ENCODE results near the gene OGFOD3.
"Not testable (repeated sequence)": the region's sequence is repeated elsewhere in the genome, so short reads cannot be mapped to it uniquely, and the experiment has no call there.

OGFOD3 gene

DNA sequence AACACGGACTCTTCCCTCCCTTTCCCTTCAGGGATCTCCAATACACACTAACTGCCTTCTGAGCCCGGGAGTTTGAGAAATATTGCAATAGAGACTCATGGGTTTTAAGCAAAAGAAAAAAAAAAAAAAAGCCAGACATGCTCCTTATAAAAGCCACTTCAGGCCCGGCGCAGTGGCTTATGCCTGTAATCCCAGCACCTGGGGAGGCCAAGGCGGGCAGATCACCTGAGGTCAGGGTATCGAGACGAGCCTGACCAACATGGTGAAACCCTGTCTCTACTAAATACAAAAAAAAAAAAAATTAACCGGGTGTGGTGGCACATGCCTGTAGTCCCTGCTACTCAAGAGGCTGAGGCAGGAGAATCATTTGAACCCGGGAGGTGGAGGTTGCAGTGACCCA, 2.6 kb downstream of the OGFOD3 start:
- no peak overlapping the region for H3K4me3 ChIP-seq (ENCODE audit: low read depth, low read length)
- TF ChIP-seq, protein P1, sequence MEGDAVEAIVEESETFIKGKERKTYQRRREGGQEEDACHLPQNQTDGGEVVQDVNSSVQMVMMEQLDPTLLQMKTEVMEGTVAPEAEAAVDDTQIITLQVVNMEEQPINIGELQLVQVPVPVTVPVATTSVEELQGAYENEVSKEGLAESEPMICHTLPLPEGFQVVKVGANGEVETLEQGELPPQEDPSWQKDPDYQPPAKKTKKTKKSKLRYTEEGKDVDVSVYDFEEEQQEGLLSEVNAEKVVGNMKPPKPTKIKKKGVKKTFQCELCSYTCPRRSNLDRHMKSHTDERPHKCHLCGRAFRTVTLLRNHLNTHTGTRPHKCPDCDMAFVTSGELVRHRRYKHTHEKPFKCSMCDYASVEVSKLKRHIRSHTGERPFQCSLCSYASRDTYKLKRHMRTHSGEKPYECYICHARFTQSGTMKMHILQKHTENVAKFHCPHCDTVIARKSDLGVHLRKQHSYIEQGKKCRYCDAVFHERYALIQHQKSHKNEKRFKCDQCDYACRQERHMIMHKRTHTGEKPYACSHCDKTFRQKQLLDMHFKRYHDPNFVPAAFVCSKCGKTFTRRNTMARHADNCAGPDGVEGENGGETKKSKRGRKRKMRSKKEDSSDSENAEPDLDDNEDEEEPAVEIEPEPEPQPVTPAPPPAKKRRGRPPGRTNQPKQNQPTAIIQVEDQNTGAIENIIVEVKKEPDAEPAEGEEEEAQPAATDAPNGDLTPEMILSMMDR (IDR thresholded peaks at IDR 0.05; ENCODE audit: borderline replicate concordance, insufficient read depth, low read depth, low read length), result no peak

DNA sequence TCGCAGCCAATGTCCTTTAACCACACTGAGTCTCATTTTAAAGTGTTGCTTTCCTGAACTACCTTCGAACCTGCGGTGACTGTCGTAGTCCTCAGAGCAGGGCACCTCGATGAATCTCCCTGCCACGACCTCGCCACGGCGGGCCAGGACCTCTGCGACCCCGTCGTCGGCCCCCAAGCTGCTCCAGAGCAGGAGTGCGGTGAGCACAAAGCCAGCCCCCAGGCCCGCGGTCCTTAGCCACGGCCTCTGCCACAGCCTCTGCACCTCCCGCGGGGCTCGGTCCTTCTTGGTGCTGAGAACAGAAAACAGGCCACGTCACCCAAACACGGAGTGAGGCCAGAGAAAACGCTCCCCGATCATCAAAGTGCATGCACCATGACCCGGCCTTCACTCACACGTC, 3.0 kb downstream of the OGFOD3 start:
- no peak overlapping the region for H3K4me3 ChIP-seq (ENCODE audit: low read depth, low read length)
- TF ChIP-seq, protein P1 (IDR thresholded peaks at IDR 0.05; ENCODE audit: borderline replicate concordance, insufficient read depth, low read depth, low read length), result no peak

DNA sequence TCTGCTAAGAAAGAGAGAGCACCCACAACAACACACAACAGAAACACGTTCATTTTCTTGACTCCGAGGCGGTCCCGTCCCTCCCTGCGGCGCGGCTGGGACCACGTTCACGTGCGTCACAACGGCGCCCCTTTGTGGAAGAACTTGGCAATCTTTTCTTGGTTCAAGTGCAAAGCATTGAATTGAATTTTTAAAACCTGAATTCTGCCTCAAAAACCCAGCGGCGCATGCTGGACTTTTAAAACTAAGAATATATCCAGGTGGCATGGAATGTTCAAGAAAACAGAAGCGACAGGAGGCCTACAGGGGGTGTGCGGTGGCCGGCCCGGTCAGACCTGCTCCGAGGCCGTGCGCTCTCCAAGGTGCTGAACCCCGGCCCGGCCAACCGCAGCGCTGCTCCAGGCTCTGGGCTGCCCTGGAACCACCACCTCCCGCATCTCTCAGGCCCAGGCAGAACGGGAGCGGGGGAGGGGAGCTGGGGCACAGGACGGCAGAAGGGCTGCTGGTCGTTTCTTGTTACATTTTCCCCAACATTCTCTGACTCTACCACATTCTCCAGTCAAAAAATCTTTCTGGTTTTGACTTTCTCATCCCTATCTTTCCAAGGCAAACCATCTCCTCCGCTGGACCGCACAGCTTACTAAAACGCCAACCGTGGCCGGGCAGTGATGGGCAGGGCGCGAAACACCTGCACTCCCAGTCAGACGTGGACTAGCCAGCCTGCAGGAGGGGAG, 3.7 kb downstream of the OGFOD3 start:
- TF ChIP-seq, protein P1 (IDR thresholded peaks at IDR 0.05; ENCODE audit: borderline replicate concordance, insufficient read depth, low read depth, low read length), result peak; percentile 45; the same call in 1 of the 2 replicates
- H3K4me3 ChIP-seq (ENCODE audit: low read depth, low read length), result no peak overlapping the region

DNA sequence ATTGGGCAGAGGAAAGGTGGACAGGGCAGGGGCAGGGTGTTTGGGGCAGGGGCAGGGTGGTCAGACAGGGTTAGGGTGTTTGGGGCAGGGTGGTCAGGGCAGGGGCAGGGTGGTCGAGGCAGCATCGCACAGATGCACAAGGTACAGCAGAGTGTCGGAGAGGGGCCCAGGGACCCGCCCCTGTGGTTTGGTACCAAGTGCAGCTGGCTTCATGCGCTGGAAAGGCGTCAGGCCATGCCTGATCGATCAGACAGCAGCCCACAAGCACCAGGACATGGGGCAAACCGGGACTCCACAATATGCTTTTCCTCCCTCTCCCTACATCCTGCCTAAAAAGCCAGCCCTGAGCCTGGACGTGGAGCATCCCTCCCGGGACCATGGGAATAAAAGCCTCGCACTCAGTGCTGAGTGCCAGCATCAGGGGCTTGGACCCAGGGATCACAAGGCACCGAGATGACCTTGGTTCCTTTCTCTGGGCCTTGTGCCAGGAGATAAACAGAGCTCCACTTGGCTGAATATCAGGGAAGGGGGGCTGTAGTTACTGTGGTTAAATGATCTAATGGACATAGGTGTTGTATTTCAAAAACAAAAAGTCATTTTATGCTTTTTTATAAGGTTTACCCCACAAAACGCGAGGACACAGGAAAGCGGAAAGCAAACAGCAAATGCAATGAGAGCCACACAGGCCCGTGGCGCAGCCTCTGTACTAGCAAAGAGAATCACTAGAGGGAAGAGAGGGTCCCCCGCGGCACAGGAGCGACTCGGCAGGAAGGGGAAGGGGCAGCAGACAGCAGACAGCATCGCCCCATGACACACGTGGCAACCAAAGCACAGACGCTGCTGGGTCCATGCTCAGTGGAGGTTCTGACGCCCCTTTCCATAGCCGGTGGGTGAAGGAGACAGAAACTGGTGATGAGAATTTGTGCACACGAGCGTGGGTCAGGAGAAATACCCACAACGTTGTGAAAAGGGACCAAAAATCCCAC, 5.6 kb downstream of the OGFOD3 start:
- TF ChIP-seq, protein P1 (IDR thresholded peaks at IDR 0.05; ENCODE audit: borderline replicate concordance, insufficient read depth, low read depth, low read length), result no peak

DNA sequence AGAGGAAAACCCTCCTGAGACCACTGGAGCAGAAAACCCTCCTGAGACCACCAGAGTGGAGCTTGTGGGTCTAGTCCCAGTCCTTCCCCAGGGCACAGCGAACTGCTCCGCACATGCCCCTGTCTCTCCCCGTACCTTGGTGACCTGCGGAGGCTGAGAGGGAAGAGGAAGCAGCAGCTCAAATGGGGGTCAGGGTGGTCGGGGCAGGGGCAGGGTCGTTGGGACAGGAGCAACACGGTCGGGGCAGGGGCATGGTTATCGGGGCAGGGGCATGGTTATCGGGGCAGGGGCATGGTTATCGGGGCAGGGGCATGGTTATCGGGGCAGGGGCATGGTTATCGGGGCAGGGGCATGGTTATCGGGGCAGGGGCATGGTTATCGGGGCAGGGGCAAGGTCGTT, 6.3 kb downstream of the OGFOD3 start:
- not testable (repeated sequence) for H3K4me3 ChIP-seq (ENCODE audit: low read depth, low read length)

More for the DNA sequence above, 5.6 kb downstream of the OGFOD3 start:
- no peak overlapping the region for H3K4me3 ChIP-seq (ENCODE audit: low read depth, low read length)

DNA sequence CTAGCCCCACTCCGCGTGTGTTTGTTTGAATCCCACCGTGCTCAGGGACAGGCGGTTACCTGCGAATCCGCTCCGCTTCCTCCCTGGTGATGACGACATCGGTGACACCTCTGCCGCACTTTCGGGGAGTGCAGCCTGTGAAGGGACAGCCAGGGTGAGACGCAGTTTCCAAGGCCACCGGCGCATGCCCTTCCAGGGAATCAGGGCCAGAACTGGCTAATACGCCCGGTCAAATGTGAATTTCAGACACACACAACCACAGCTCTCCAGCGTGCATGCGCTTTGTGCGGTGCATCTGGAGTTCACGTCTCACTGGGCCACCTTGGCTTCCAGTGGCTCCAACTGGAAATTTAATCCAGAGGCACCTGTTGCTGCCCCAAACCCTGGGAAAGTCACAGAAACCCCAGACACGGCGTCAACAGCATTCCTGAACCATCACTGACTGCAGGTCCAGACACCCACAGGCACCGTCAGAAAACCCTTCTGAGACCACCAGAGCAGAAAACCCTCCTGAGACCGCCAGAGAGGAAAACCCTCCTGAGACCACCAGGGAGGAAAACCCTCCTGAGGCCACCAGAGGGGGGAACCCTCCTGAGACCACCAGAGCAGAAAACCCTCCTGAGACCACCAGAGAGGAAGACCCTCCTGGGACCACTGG, 6.9 kb downstream of the OGFOD3 start:
- H3K4me3 ChIP-seq (ENCODE audit: low read depth, low read length), result no peak overlapping the region
- TF ChIP-seq, protein P1 (IDR thresholded peaks at IDR 0.05; ENCODE audit: borderline replicate concordance, insufficient read depth, low read depth, low read length), result no peak

DNA sequence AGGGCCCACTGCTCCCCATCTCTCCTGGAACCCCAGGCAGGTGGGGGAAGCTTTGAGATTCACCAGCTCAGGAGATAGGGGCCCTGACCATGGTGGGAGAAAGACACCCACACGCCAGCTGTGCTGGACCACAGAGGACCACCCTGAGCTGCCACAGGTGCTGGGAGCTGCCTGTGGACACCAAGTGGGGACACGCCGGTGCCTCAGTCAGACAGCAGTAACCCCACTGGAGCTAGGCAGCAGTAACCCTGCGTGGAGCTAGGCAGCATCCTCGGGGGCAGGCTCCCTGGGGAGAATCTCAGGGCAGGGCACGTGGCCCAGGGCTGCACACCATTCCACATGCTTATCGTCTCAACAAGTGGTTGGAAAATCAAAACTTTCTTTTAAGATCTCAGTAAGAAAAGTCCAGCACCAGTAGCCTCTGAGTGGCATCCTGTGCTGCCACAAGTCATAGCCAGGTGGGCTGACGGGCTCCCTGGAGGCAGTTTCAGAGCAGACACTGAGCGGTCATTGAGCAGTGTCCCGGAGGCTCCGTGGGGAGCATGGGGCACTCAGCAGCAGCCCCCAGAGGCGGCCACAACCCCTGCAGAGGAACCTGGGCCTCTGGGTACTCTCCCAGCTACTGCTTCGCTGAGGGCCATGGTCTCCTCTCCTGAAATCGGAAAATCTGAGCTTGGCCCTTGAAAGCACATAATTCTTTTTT, 8.2 kb downstream of the OGFOD3 start:
- TF ChIP-seq, protein P1 (IDR thresholded peaks at IDR 0.05; ENCODE audit: borderline replicate concordance, insufficient read depth, low read depth, low read length), result no peak
- H3K4me3 ChIP-seq (ENCODE audit: low read depth, low read length), result no peak overlapping the region

Measured in GM12875 (cell line).